ENCODE measurements around the gene FAM174C. TPM values are rescaled to one million over a fixed set of nuclear protein-coding genes. Genes with fewer than 3 reads are reported as not detected.

FAM174C gene
- total RNA-seq, 1 experiment from 2014 or later = 85.2 TPM

GRCh38 chr19:1256646-1257474, 18.5 kb upstream of the FAM174C start:
- H3K36me3 Mint-ChIP-seq (ENCODE audit: insufficient read depth, unreplicated experiment) = peaks cover 80% of the 10 kb centered on the region
- H3K27ac Mint-ChIP-seq (ENCODE audit: low read depth, unreplicated experiment) = no peak overlapping the region
- POLR2A ChIA-PET = interaction anchor here (3.0 to 3.2 kb wide), 2 partner anchors 9 to 12 kb away, joined by 11 to 23 read pairs; partner anchors contain the start of gene CIRBP
- no peak for TF ChIP-seq CTCF (IDR thresholded peaks at IDR 0.05; ENCODE audit: unreplicated experiment)
- CTCF ChIA-PET = interaction anchor here (2.7 kb wide), 1 partner anchor 10 kb away, joined by 11 read pairs; no protein-coding TSS in a partner anchor
- DNase-seq (ENCODE audit: unreplicated experiment) = no peak
- H3K27me3 Mint-ChIP-seq (ENCODE audit: insufficient read depth, unreplicated experiment) = no peaks in the 10 kb centered on the region
- H3K4me1 Mint-ChIP-seq (ENCODE audit: insufficient read depth, unreplicated experiment) = peaks cover 22% of the 10 kb centered on the region
- H3K4me3 Mint-ChIP-seq (ENCODE audit: unreplicated experiment) = no peak overlapping the region
- intact Hi-C loops (cut with micrococcal nuclease) = no loop called here
- no peaks in the 10 kb centered on the region for H3K9me3 Mint-ChIP-seq (ENCODE audit: unreplicated experiment)
- BruUV-seq (replicated peaks) = no TSS peak

DNA sequence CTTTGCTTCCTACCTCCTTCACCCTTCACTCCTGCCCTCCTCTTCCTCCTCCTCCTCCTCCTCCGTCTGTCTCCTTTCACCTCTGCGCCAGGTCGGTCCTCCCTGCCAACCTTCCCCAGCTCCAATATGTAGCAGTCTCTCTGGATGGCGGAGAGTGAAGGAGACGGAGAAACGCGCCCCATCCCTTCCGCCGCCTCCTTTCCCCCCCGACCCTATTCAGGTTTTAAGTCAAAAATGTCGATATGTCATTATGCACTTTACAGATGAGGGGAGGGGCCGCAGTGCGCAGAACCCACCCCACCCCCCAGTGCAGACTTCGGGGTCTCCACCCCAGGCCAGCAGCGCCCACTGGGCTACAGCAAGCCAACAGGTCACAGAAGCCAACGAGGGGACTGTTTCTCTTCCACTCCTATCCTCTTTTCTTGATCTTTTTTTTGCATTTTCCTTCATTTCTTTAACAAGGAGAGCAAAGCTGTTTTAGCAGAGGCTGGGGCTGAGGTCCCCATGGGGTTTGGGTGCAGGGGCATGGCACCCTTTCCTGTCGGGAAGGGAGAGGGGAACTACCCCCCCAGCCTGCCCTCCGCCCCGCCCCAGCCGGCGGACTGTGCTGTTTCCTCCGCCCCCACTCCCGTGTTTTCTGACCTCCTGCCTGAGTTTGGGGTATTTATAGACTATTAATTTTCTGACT, 17.7 kb upstream of the FAM174C start:
- H3K4me3 Mint-ChIP-seq (ENCODE audit: unreplicated experiment) = no peak overlapping the region
- no peak for DNase-seq (ENCODE audit: unreplicated experiment)
- TF ChIP-seq CTCF (IDR thresholded peaks at IDR 0.05; ENCODE audit: unreplicated experiment) = no peak
- no peaks in the 10 kb centered on the region for H3K9me3 Mint-ChIP-seq (ENCODE audit: unreplicated experiment)
- peaks cover 73% of the 10 kb centered on the region for H3K36me3 Mint-ChIP-seq (ENCODE audit: insufficient read depth, unreplicated experiment)
- peaks cover 29% of the 10 kb centered on the region for H3K4me1 Mint-ChIP-seq (ENCODE audit: insufficient read depth, unreplicated experiment)
- BruUV-seq (replicated peaks) = no TSS peak
- POLR2A ChIA-PET = interaction anchor here (0.8 to 3.2 kb wide), 4 partner anchors 9 to 153 kb away, joined by 3 to 23 read pairs (median 8); partner anchors contain the start of genes CIRBP and GPX4
- H3K27ac Mint-ChIP-seq (ENCODE audit: low read depth, unreplicated experiment) = no peak overlapping the region
- CTCF ChIA-PET = interaction anchor here (2.7 kb wide), 1 partner anchor 9 kb away, joined by 11 read pairs; no protein-coding TSS in a partner anchor
- H3K27me3 Mint-ChIP-seq (ENCODE audit: insufficient read depth, unreplicated experiment) = no peaks in the 10 kb centered on the region
- intact Hi-C loops (cut with micrococcal nuclease) = no loop called here

- POLR2A ChIA-PET = interaction anchor here (0.8 to 1.7 kb wide), 3 partner anchors 8 to 154 kb away, joined by 3 to 6 read pairs (median 5); partner anchors contain the start of gene GPX4
- no peaks in the 10 kb centered on the region for H3K27me3 Mint-ChIP-seq (ENCODE audit: insufficient read depth, unreplicated experiment)
- no peak for TF ChIP-seq CTCF (IDR thresholded peaks at IDR 0.05; ENCODE audit: unreplicated experiment)
- no peaks in the 10 kb centered on the region for H3K9me3 Mint-ChIP-seq (ENCODE audit: unreplicated experiment)
- CTCF ChIA-PET = interaction anchor here (0.6 to 2.7 kb wide), 2 partner anchors 8 to 11 kb away, joined by 3 to 11 read pairs; no protein-coding TSS in a partner anchor
- intact Hi-C loops (cut with micrococcal nuclease) = no loop called here
- peaks cover 34% of the 10 kb centered on the region for H3K4me1 Mint-ChIP-seq (ENCODE audit: insufficient read depth, unreplicated experiment)
- H3K36me3 Mint-ChIP-seq (ENCODE audit: insufficient read depth, unreplicated experiment) = peaks cover 69% of the 10 kb centered on the region
- H3K27ac Mint-ChIP-seq (ENCODE audit: low read depth, unreplicated experiment) = peak overlapping the region; percentile 92
- DNase-seq (ENCODE audit: unreplicated experiment) = no peak
- no peak overlapping the region for H3K4me3 Mint-ChIP-seq (ENCODE audit: unreplicated experiment)
- BruUV-seq (replicated peaks) = TSS peak; percentile 17
Observed at GRCh38 chr19:1258163-1258492, 17.2 kb upstream of the FAM174C start.

DNA sequence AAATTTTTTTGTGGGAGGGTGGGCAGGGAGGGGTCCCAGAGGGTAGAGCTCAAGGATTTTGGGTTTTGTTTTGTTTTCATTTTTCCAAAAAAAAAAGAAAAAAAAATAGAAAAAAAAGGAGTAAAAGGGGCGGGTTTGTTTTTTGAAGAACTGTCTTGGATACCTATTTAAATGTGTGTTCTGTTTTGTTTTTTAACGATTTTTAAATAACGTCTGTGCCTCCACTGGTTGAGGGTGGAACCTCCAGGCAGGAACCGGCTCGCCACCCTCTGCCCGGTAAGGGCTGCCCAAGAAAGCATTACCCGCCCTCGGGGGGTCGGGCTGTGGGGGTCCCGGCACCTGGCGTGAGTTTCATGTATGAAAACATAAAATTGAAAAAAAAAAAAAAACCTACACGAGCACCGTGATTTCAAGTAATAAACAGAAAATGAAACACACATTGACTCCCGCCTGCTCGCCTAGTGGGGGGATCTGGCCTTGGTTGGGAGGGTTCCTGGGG, 16.6 kb upstream of the FAM174C start:
- intact Hi-C loops (cut with micrococcal nuclease) = no loop called here
- Mint-ChIP-seq H3K27me3 (ENCODE audit: insufficient read depth, unreplicated experiment) (no peaks in the 10 kb centered on the region), H3K4me3 (ENCODE audit: unreplicated experiment) (no peak overlapping the region), H3K9me3 (ENCODE audit: unreplicated experiment) (no peaks in the 10 kb centered on the region), H3K36me3 (ENCODE audit: insufficient read depth, unreplicated experiment) (peaks cover 62% of the 10 kb centered on the region), H3K27ac (ENCODE audit: low read depth, unreplicated experiment) (peak overlapping the region; percentile 92), H3K4me1 (ENCODE audit: insufficient read depth, unreplicated experiment) (peaks cover 32% of the 10 kb centered on the region)
- TF ChIP-seq CTCF (IDR thresholded peaks at IDR 0.05; ENCODE audit: unreplicated experiment) = no peak
- ChIA-PET CTCF (interaction anchor here (0.6 kb wide), 1 partner anchor 12 kb away, joined by 3 read pairs; no protein-coding TSS in a partner anchor), POLR2A (interaction anchor here (1.1 to 3.7 kb wide), 4 partner anchors 11 to 155 kb away, joined by 3 to 21 read pairs (median 4); partner anchors contain the start of genes CIRBP and GPX4)
- DNase-seq (ENCODE audit: unreplicated experiment) = no peak
- BruUV-seq (replicated peaks) = no TSS peak
